T-helper 9 cell (primary cell): ENCODE data around the gene BLVRB.

Source experiments
- DNase-seq: peaks from one replicate; pipeline ENCODE4 v3.0.0-alpha.2; 2020

BLVRB gene

DNA sequence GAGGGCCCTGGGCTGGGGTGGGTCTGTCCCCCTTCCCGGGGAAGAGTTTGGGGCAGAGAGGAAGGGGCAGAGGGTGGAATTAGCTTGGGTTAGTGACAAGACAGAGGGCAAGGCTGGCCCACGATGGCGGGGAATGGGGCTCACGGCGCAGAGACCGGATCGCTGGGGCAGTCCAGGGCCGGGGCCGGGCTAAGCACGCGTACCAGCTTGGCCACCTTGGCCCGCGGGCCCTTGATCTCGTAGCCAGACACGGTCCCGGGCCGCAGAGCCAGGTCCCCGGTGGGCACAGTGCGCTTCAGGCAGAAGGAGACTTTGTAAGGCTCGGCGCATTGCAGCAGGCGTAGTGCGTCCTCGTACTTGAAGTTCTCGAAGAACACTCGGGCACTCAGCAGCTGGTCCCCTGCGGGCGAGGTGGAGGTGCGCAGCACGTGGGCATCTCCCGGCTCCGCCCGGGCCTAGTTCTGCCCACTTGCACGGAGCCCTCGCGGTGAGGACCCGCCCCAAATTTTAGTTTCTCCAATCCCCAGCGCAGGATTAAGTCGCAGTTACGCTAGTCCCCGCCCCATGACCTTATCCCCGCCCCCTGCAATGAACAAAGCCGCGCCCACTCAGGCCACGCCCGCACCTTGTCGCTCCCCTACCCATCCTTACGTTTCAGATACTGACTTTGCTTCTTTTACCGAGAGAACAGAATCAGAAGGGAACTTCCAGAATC is 67.0 kb downstream of the BLVRB start:
- peak; percentile 41 for DNase-seq
